PFSK-1 (cell line): Measurements from ENCODE around the gene C1S.

Source experiments
- POLR2AphosphoS5 ChIP-seq: IDR thresholded peaks from 2 replicates; pipeline ENCODE4 v1.6.1; 2012; ENCODE audit warnings: low read depth, mild to moderate bottlenecking, control low read depth, low read length, moderate library complexity
- REST ChIP-seq, 2 experiments: IDR thresholded peaks; 2 replicates each; pipeline versions ENCODE4 v1.6.1 to v1.8.0; 2011 to 2012; ENCODE audit warnings: low read depth in 2 of 2, low read length in 2 of 2, control low read depth in 1 of 2, inconsistent platforms in 1 of 2, mild to moderate bottlenecking in 1 of 2, moderate library complexity in 1 of 2; ENCODE audit not compliant: insufficient read depth in 1 of 2
- SIN3A ChIP-seq: IDR thresholded peaks from 2 replicates; pipeline ENCODE4 v1.6.1; 2012; ENCODE audit warnings: mild to moderate bottlenecking, low read length, moderate library complexity, borderline replicate concordance; ENCODE audit not compliant: insufficient read depth
- TAF1 ChIP-seq: IDR thresholded peaks from 2 replicates; pipeline ENCODE4 v1.6.1; 2012; ENCODE audit warnings: low read length, control low read depth, borderline replicate concordance; ENCODE audit not compliant: insufficient read depth

- no peak for TF ChIP-seq TAF1
- TF ChIP-seq POLR2AphosphoS5, result no peak
- TF ChIP-seq REST (IDR thresholded peaks at IDR 0.05; ENCODE audit: insufficient read depth in 1 of 2, low read depth in 2 of 2, low read length in 2 of 2), result no peak
- no peak for TF ChIP-seq SIN3A
Observed at GRCh38 chr12:7032990-7033389, 27.5 kb upstream of the C1S start.
